Measurements from ENCODE around the gene NBR1.
"Not testable (repeated sequence)": the region's sequence is repeated elsewhere in the genome, so short reads cannot be mapped to it uniquely, and the experiment has no call there.

The NBR1 gene

GRCh38 chr17:43213545-43213944 lies 42.5 kb downstream of the NBR1 start:
- peak in 1 of 4 experiments; percentile 4 for DNase-seq

GRCh38 chr17:43215341-43215740 lies 44.3 kb downstream of the NBR1 start:
- no peak for DNase-seq

GRCh38 chr17:43216369-43216761 lies 45.4 kb downstream of the NBR1 start:
- DNase-seq = no peak

GRCh38 chr17:43216762-43217613 lies 46.0 kb downstream of the NBR1 start:
- no peak for DNase-seq

GRCh38 chr17:43217614-43218087 lies 46.6 kb downstream of the NBR1 start:
- no peak for DNase-seq

GRCh38 chr17:43219001-43219400 lies 48.0 kb downstream of the NBR1 start:
- no peak for DNase-seq

- no peak for DNase-seq
Measured at GRCh38 chr17:43219746-43220380, 48.8 kb downstream of the NBR1 start.

- no peak for DNase-seq
Measured at GRCh38 chr17:43220511-43221125, 49.6 kb downstream of the NBR1 start.

- no peak for DNase-seq
Measured at GRCh38 chr17:43224146-43224705, 53.2 kb downstream of the NBR1 start.

GRCh38 chr17:43226393-43226792 lies 55.4 kb downstream of the NBR1 start:
- no peak for DNase-seq

GRCh38 chr17:43228020-43228782 lies 57.2 kb downstream of the NBR1 start, which contains the start of gene CCDC200:
Gene CCDC200, minus strand, starts transcription at chr17:43228623. Its CDS starts 69 bp downstream, at chr17:43228554.
- not testable (repeated sequence) for DNase-seq

- not testable (repeated sequence) for DNase-seq
Measured at GRCh38 chr17:43231205-43232020, 60.4 kb downstream of the NBR1 start.

GRCh38 chr17:43232021-43232699 lies 61.1 kb downstream of the NBR1 start:
- not testable (repeated sequence) for DNase-seq

- DNase-seq = not testable (repeated sequence)
Measured at GRCh38 chr17:43233263-43233662, 62.2 kb downstream of the NBR1 start.

- not testable (repeated sequence) for DNase-seq
Measured at GRCh38 chr17:43233877-43234276, 62.9 kb downstream of the NBR1 start, which contains the start of gene RNU2-1. Gene RNU2-1, minus strand, starts transcription at chr17:43233977.

- not testable (repeated sequence) for DNase-seq
Measured at GRCh38 chr17:43239597-43239996, 68.6 kb downstream of the NBR1 start.

GRCh38 chr17:43240596-43241352 lies 69.8 kb downstream of the NBR1 start:
- not testable (repeated sequence) for DNase-seq

- not testable (repeated sequence) for DNase-seq
Measured at GRCh38 chr17:43246456-43246855, 75.4 kb downstream of the NBR1 start.
